H9 (cell line): ENCODE measurements around the gene MSH3. TPM values are rescaled to one million over a fixed set of nuclear protein-coding genes. Genes with fewer than 3 reads are reported as not detected.

Experiments used
- DNase-seq: peaks from one replicate; pipeline ENCODE4 v3.0.0-alpha.2; 2017
- H2AFZ ChIP-seq: one replicate; pipeline ENCODE4 v1.6.1; 2013; ENCODE audit warnings: mild to moderate bottlenecking, low read length, control low read depth, moderate library complexity
- H2AK5ac ChIP-seq: 2 replicates; pipeline ENCODE4 v1.6.1; 2013; ENCODE audit warnings: low read length, control low read depth, mixed read lengths; ENCODE audit not compliant: insufficient read length
- H2BK120ac ChIP-seq: one replicate; pipeline ENCODE4 v1.6.1; 2013; ENCODE audit warnings: low read depth, mild to moderate bottlenecking, low read length, control low read depth, inconsistent platforms; ENCODE audit not compliant: poor library complexity, severe bottlenecking
- H2BK12ac ChIP-seq: 2 replicates; pipeline ENCODE4 v1.6.1; 2013; ENCODE audit warnings: low read length, control low read depth, mixed read lengths, low read depth; ENCODE audit not compliant: insufficient read length
- H2BK15ac ChIP-seq: 2 replicates; pipeline ENCODE4 v1.6.1; 2013; ENCODE audit warnings: low read depth, low read length, control low read depth
- H2BK20ac ChIP-seq: one replicate; pipeline ENCODE4 v1.6.1; 2013; ENCODE audit warnings: low read depth, mild to moderate bottlenecking, low read length, control low read depth, inconsistent platforms; ENCODE audit not compliant: poor library complexity, severe bottlenecking
- H2BK5ac ChIP-seq: 2 replicates; pipeline ENCODE4 v1.6.1; 2013; ENCODE audit warnings: low read length, control low read depth, mixed read lengths; ENCODE audit not compliant: insufficient read length
- H3K14ac ChIP-seq: 2 replicates; pipeline ENCODE4 v1.6.1; 2013; ENCODE audit warnings: low read length, control low read depth; ENCODE audit not compliant: insufficient read depth
- H3K18ac ChIP-seq: 2 replicates; pipeline ENCODE4 v1.6.1; 2013; ENCODE audit warnings: low read depth, mild to moderate bottlenecking, mixed read lengths, low read length, control low read depth; ENCODE audit not compliant: insufficient read length
- H3K23ac ChIP-seq: 2 replicates; pipeline ENCODE4 v1.6.1; 2013; ENCODE audit warnings: low read length, control low read depth, mixed read lengths, low read depth; ENCODE audit not compliant: insufficient read length
- H3K23me2 ChIP-seq: 2 replicates; pipeline ENCODE4 v1.6.1; 2013; ENCODE audit warnings: low read depth, mild to moderate bottlenecking, mixed read lengths, low read length, control low read depth; ENCODE audit not compliant: insufficient read length, poor library complexity, severe bottlenecking
- H3K27ac ChIP-seq: 2 replicates; pipeline ENCODE4 v1.5.1; 2013; ENCODE audit warnings: low read length, control low read depth, mixed read lengths, low read depth; ENCODE audit not compliant: insufficient read length
- H3K27me3 ChIP-seq: 2 replicates; pipeline ENCODE4 v1.6.1; 2013; ENCODE audit warnings: low read length, control low read depth, inconsistent platforms; ENCODE audit not compliant: insufficient read depth
- H3K4ac ChIP-seq: 2 replicates; pipeline ENCODE4 v1.6.1; 2013; ENCODE audit warnings: low read depth, mild to moderate bottlenecking, control low read depth, inconsistent platforms, low read length, moderate library complexity
- H3K4me1 ChIP-seq: 2 replicates; pipeline ENCODE4 v1.6.1; 2013; ENCODE audit warnings: low read length, control low read depth, inconsistent platforms; ENCODE audit not compliant: insufficient read depth
- H3K4me2 ChIP-seq: 2 replicates; pipeline ENCODE4 v1.6.1; 2013; ENCODE audit warnings: low read length, control low read depth, mixed read lengths; ENCODE audit not compliant: insufficient read length, insufficient read depth
- H3K56ac ChIP-seq: 2 replicates; pipeline ENCODE4 v1.6.1; 2013; ENCODE audit warnings: low read depth, mild to moderate bottlenecking, mixed read lengths, low read length, control low read depth; ENCODE audit not compliant: insufficient read length
- H3K79me1 ChIP-seq: 2 replicates; pipeline ENCODE4 v1.6.1; 2013; ENCODE audit warnings: low read depth, mild to moderate bottlenecking, moderate library complexity, low read length, control low read depth, inconsistent platforms; ENCODE audit not compliant: insufficient read depth, poor library complexity, severe bottlenecking
- H3K79me2 ChIP-seq: 2 replicates; pipeline ENCODE4 v1.6.1; 2013; ENCODE audit warnings: low read length, control low read depth, inconsistent platforms; ENCODE audit not compliant: insufficient read depth
- H3K9ac ChIP-seq: 2 replicates; pipeline ENCODE4 v1.6.1; 2013; ENCODE audit warnings: low read length, control low read depth, mixed read lengths; ENCODE audit not compliant: insufficient read length; ENCODE audit errors: extremely low read depth
- H3K9me3 ChIP-seq: one replicate; pipeline ENCODE4 v1.6.1; 2013; ENCODE audit warnings: low read depth, low read length, inconsistent platforms; ENCODE audit not compliant: control insufficient read depth
- H3T11ph ChIP-seq: one replicate; pipeline ENCODE4 v1.6.1; 2013; ENCODE audit warnings: mild to moderate bottlenecking, low read length, control low read depth, inconsistent platforms
- H4K20me1 ChIP-seq: one replicate; pipeline ENCODE4 v1.6.1; 2013; ENCODE audit not compliant: control insufficient read depth, insufficient read length, insufficient read depth
- H4K5ac ChIP-seq: 2 replicates; pipeline ENCODE4 v1.6.1; 2013; ENCODE audit warnings: low read depth, mild to moderate bottlenecking, mixed read lengths, low read length, control low read depth; ENCODE audit not compliant: insufficient read length
- H4K8ac ChIP-seq: replicated peaks from 2 replicates; pipeline ENCODE4 v1.6.1; 2013; ENCODE audit warnings: low read length, control low read depth, mixed read lengths, low read depth; ENCODE audit not compliant: insufficient read length
- H4K91ac ChIP-seq: 2 replicates; pipeline ENCODE4 v1.6.1; 2013; ENCODE audit warnings: low read depth, mild to moderate bottlenecking, moderate library complexity, mixed read lengths, low read length, control low read depth; ENCODE audit not compliant: insufficient read length
- H3K27ac Mint-ChIP-seq, 3 experiments: 2 replicates in 2 of 3; 3 replicates in 1 of 3; pipeline ENCODE4 v1.8.0; 2020 to 2021; ENCODE audit warnings: mixed read lengths in 3 of 3, mild to moderate bottlenecking in 1 of 3, moderate library complexity in 1 of 3
- H3K27me3 Mint-ChIP-seq: 2 replicates; pipeline ENCODE4 v1.8.0; 2021; ENCODE audit warnings: low read depth, mild to moderate bottlenecking, moderate library complexity, mixed read lengths
- H3K36me3 Mint-ChIP-seq, 3 experiments: 2 replicates in 2 of 3; 3 replicates in 1 of 3; pipeline ENCODE4 v1.8.0; 2020 to 2021; ENCODE audit warnings: low read depth in 3 of 3, mixed read lengths in 3 of 3; ENCODE audit not compliant: insufficient read depth in 1 of 3
- H3K4me1 Mint-ChIP-seq, 2 experiments: 2 replicates each; pipeline ENCODE4 v1.8.0; 2020; ENCODE audit warnings: mixed read lengths in 2 of 2
- H3K4me3 Mint-ChIP-seq, 2 experiments: 2 replicates in 1 of 2; 3 replicates in 1 of 2; pipeline ENCODE4 v1.8.0; 2020 to 2021; ENCODE audit warnings: mild to moderate bottlenecking in 2 of 2, mixed read lengths in 2 of 2, moderate library complexity in 1 of 2
- H3K9me3 Mint-ChIP-seq, 2 experiments: 2 replicates in 1 of 2; 3 replicates in 1 of 2; pipeline ENCODE4 v1.8.0; 2020; ENCODE audit warnings: mild to moderate bottlenecking in 2 of 2, mixed read lengths in 2 of 2, moderate library complexity in 1 of 2
- CTCF ChIP-seq: fragments of 200-600 bp; sonication (generic); conservative IDR thresholded peaks from 3 replicates; pipeline ENCODE4 v1.8.0; 2021; ENCODE audit warnings: antibody characterized with exemption, mild to moderate bottlenecking
- WGBS: extraction: QIAGEN DNeasy Blood & Tissue Kit; methylation state at CpG from one replicate; pipeline ENCODE4 v1.1.7; 2013; ENCODE audit warnings: missing lambda C conversion rate, low lambda C conversion rate, mixed read lengths; ENCODE audit not compliant: insufficient read length; ENCODE audit errors: extremely low coverage; 5-methylcytosine and 5-hydroxymethylcytosine counted together
- total RNA-seq: library from RNA; stranded (reverse); gene quantifications from 2 replicates; pipeline ENCODE4 v1.2.1, GENCODE V29; 2021

Gene MSH3
- total RNA-seq, 1 experiment from 2014 or later: 17.3 TPM

- Histone ChIP-seq H2BK120ac (no peak overlapping the region), H4K5ac (no peak overlapping the region), H3K27ac (no peak overlapping the region), H3K18ac (no peak overlapping the region), H3T11ph (no peak overlapping the region), H3K27me3 (no peaks in the 10 kb centered on the region), H2BK12ac (no peak overlapping the region), H4K91ac (no peak overlapping the region), H4K20me1 (no peaks in the 10 kb centered on the region), H2BK5ac (no peak overlapping the region), H2BK20ac (no peak overlapping the region), H3K4ac (no peak overlapping the region), H2AK5ac (no peak overlapping the region), H3K4me2 (no peak overlapping the region), H3K9ac (no peak overlapping the region), H3K14ac (no peak overlapping the region), H3K4me1 (no peaks in the 10 kb centered on the region), H2BK15ac (no peak overlapping the region), H3K9me3 (no peaks in the 10 kb centered on the region), H3K56ac (no peak overlapping the region), H2AFZ (no peak overlapping the region), H3K23ac (no peak overlapping the region), H3K23me2 (no peaks in the 10 kb centered on the region), H4K8ac (no peak overlapping the region), H3K79me2 (no peaks in the 10 kb centered on the region), H3K79me1 (no peaks in the 10 kb centered on the region)
- Mint-ChIP-seq H3K9me3 (no peaks in the 10 kb centered on the region), H3K27ac (no peak overlapping the region), H3K4me3 (no peak overlapping the region), H3K36me3 (peaks cover 2 to 6% (median 4%) of the 10 kb centered on the region in 3 experiments; a peak in 5 of 7 replicates), H3K4me1 (peaks cover 10 to 15% of the 10 kb centered on the region in 2 experiments), H3K27me3 (no peaks in the 10 kb centered on the region)
- no peak for TF ChIP-seq CTCF
- no CpG with 5 or more reads among the region's 2 CpGs for WGBS
- no peak for DNase-seq
Measured at GRCh38 chr5:80799573-80799972, 145.1 kb downstream of the MSH3 start.
